HG03457 (cell line): ENCODE data around the gene BRIP1.
"Not testable (repeated sequence)": the region's sequence is repeated elsewhere in the genome, so short reads cannot be mapped to it uniquely, and the experiment has no call there.

Experiments used
- ATAC-seq: cut with Tn5 transposase; IDR thresholded peaks from one replicate; pipeline ENCODE4 v1.9.1; 2021; ENCODE audit warnings: moderate number of reproducible peaks; ENCODE audit not compliant: unreplicated experiment

BRIP1 gene

DNA sequence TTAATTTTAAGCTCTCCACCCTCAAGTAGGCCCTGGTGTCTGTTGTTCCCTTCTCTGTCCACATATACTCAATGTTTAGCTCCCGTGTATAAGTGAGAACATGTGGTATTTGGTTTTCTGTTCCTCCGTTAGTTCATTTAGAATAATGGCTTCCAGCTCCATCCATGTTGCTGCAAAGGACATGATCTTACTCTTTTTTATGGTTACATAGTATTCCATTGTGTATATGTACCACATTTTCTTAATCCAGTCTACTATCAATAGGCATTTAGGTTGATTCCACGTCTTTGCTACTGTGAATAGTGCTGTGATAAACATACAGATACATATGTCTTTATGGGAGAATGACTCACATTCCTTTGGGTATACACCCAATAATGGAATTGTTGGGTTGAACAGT, 160.9 kb downstream of the BRIP1 start:
- ATAC-seq, result no peak

DNA sequence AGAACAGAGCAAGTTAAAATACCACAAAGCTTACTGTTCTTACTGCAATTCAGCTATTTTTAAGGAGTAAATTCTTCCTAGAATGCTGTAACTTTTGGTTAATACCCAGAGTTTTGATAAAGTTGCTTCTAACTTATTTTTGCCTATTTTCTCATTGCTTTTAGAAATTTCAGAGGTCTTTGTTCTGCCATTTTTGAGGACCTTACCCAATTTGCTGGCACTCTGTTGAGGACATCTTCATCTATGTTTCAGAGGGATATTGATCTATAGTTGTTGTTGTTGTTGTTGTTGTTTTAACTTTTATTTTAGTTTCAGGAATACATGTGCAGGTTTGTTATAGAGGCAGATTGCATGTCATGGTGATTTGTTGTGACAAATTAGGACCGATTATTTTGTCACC, 161.3 kb downstream of the BRIP1 start:
- ATAC-seq, result no peak

GRCh38 chr17:61701334-61701733, 162.0 kb downstream of the BRIP1 start:
- ATAC-seq, result no peak

DNA sequence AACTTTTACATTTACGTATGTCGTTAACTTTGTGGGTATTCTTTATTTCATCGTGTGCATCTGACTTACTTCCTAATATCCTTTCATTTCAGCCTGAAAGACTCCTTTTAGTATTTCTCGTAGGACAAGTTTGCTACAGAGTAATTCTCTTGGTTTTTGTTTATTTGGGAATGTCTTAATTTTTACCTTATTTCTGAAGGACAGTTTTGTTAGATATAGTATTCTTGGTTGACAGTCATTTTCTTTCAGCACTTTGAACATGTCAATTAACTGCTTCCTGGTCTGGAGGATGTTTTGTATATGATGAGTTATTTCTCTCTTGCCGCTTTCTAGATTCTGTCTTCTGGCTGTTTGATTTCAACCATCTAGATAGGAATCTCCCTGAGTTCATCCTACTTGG, 163.1 kb downstream of the BRIP1 start:
- no peak for ATAC-seq

DNA sequence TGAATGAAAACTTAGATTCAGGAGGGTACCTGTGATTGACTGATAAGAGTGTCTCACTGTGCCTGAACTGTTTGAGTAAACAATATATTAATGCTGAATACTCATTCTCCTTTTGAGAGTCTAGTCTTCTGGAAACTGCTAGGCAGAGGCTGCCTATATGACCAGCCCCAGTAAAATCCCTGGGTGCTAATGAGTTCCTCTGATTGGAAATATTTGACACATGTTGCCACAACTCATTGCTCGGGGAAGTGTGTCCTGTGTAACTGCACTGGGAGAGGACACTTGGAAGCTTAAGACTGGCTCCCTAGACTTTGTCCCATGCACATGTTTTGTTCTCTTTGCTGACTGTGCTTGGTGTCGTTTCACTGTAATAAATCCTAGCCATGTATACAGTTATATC, 163.6 kb downstream of the BRIP1 start:
- no peak for ATAC-seq

DNA sequence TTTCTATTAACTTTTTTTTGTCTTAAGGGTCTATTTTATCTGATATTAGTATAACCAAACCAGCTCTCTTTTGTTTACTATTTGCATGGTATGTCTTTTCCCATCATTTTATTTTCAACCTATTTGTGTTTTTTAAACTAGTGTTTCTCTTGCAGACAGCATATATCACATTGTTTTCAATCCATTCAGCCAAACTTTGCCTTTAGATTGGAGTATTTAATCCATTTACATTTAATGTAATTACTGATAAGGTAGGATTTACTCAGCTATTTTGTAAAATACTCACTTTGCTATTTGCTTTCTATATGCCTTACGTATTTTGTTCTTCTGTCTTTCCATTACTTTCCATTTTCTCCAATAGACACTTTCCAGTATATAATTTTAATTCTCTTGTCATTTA, 164.3 kb downstream of the BRIP1 start:
- ATAC-seq, result no peak

- ATAC-seq, result no peak
Measured at GRCh38 chr17:61698244-61698643, 165.1 kb downstream of the BRIP1 start.

- ATAC-seq, result no peak
Measured at GRCh38 chr17:61695779-61696337, 167.5 kb downstream of the BRIP1 start.

DNA sequence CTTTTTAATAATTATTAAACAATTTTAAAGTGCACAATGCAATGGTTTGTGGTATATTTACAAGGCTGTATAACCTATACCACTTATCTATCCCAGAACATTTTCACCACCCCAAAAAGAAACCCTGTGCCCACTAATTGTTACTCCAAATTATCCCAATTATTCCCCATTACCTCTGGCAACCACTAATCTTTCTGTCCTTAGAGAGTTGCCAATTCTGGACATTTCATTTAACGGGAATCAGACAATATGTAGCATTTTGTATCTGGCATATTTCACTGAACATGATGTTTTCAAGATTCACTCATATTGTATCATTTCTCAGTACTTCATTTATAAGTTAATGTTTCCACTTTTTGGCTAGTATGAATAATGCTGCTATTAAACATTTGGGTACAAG, 169.2 kb downstream of the BRIP1 start:
- no peak for ATAC-seq

DNA sequence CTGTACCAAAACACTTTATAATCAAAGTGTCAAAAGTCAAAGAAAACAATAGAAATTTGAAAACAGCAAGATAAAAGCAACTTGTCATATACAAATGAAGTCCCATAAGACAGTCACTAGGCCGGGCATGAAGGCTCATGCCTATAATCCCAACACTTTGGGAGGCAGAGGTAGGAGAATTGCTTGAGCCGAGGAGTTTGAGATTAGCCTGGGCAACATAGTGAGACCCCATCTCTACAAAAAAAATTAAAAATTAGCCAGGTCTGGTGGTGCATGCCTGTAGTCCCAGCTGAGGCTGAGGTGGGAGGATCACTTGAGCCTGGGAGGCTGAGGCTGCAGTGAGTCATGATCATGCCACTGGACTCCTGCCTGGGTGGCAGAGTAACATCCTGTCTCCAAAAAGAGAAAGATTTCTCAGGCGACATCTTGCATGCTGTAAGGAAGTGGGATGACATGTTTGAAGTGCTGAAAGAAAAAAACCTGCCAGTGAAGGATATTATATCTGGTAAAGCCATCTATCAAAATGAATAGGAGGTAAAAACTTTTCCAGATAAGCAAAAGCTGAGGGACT, 173.6 kb downstream of the BRIP1 start:
- no peak for ATAC-seq

- ATAC-seq, result no peak
Measured at GRCh38 chr17:61687769-61688168, 175.6 kb downstream of the BRIP1 start.

DNA sequence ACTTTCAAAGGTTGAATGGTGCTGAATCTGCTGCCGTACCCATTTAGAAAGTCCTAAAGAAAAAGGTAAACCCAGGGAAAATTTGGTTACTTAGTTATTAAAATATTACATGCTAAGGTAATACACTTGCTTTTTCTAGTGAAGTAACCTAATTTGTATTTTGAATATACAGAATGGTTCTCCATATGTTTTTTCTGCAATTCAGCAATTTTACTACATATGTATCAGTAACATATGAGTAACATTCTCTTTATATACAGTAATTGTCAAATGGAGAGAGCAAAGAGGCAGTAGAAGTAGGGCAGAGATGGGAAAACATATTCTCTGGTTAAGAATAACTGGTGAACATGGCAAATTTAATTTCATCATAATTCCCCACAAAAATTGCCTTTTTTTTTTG, 177.2 kb downstream of the BRIP1 start:
- no peak for ATAC-seq

- no peak for ATAC-seq
Measured at GRCh38 chr17:61684818-61685217, 178.5 kb downstream of the BRIP1 start.

DNA sequence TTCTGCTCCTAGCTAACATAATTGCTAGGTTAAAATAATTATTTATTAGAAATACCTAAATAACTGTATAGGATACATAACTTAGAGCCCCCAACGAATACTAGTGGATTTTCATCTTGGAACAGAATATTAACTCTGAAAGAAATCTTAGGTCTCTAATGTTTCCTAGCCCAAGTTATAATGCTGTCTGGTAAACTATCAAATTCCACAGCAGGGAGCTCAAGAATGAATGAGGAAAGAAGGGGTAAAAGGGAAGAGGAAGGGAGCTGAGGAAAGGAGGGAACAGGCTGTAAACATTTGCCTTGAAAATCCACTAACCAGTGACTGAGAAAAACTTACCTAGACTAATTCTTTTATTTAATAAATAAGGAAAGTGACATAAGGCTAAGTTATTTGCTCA, 179.2 kb downstream of the BRIP1 start:
- ATAC-seq, result no peak

DNA sequence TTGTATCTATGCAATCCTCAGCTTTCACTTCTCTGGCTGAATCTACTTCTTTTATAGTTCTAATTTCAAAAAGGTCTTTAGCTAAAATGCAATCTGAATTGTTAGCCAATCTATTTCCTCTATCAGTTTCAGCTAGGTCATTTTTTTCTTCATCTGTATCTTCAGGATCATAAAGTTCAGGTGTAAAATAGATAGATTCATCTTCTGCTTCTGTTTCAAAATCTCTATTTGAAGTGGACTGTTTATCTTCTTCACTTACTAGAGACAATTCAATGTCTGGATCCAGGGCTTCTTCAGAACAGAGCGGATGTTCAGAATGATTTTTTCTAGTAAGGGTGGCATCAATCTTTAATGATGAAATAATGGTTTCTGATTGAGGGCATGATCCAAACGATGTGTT, 179.9 kb downstream of the BRIP1 start:
- ATAC-seq, result no peak

DNA sequence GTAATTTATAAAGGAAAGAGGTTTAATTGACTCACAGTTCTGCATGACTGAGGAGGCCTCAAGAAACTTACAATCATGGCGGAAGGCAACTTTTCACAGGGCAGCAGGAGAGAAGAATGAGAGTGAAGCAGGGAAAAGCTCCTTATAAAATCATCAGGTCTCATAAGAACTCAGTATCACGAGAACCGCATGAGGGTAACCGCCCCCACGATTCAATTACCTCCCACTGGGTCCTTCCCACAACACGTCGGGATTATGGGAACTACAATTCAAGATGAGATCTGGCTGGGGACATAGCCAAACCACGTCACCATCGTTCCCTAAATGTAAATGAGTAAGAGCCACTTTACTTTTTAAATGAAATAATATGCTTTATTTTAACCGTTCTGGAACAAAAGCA, 182.4 kb downstream of the BRIP1 start:
- ATAC-seq, result no peak

DNA sequence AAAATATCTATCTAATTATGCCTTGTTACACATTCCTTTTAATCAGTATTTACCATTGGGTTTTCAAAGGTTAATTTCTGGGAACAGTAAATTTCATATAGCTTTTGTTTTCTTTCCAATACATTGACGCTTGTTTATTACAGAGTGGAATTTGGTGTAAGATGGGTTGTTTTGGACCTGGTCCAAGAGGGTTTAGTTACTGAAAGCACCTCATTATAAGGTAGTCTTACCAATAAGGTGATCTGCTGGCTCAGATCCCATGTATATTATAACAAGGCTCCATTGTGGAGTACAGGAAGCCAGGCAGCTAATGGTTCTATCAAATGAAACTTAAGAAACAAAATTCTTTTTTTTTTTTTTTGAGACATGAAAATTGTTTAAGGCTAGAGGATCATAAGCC, 185.0 kb downstream of the BRIP1 start:
- ATAC-seq, result no peak

DNA sequence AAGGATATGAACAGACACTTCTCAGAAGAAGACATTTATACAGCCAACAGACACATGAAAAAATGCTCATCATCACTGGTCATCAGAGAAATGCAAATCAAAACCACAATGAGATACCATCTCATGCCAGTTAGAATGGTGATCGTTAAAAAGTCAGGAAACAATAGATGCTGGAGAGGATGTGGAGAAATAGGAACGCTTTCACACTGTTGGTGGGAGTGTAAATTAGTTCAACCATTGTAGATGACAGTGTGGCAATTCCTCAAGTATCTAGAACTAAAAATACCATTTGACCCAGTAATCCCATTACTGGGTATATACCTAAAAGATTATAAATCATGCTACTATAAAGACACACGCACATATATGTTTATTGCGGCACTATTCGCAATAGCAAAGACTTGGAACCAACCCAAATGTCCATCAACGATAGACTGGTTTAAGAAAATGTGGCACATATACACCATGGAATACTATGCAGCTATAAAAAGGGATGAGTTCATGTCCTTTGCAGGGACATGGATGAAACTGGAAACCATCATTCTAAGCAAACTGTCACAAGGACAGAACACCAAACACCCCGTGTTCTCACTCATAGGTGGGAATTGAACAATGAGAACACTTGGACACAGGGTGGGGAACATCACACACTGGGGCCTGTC, 186.0 kb downstream of the BRIP1 start:
- ATAC-seq, result not testable (repeated sequence)

DNA sequence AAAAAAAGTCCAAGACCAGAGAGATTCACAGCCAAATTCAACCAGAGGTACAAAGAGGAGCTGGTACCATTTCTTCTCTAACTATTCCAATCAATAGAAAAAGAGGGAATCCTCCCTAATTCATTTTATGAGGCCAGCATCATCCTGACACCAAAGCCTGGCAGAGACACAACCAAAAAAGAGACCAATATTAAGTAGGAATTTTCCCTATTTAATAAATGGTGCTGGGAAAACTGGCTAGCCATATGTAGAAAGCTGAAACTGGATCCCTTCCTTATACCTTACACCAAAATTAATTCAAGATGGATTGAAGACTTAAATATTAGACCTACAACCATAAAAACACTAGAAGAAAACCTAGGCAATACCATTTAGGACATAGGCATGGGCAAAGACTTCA, 186.8 kb downstream of the BRIP1 start:
- ATAC-seq, result not testable (repeated sequence)

DNA sequence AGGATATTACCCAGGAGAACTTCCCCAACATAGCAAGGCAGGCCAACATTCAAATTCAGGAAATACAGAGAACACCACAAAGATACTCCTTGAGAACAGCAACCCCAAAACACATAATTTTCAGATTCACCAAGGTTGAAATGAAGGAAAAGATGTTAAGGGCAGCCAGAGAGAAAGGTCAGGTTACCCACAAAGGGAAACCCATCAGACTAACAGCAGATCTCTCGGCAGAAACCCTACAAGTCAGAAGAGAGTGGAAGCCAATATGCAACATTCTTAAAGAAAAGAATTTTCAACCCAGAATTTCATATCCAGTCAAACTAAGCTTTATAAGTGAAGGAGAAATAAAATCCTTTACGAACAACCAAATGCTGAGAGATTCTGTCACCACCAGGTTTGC, 188.7 kb downstream of the BRIP1 start:
- ATAC-seq, result not testable (repeated sequence)

DNA sequence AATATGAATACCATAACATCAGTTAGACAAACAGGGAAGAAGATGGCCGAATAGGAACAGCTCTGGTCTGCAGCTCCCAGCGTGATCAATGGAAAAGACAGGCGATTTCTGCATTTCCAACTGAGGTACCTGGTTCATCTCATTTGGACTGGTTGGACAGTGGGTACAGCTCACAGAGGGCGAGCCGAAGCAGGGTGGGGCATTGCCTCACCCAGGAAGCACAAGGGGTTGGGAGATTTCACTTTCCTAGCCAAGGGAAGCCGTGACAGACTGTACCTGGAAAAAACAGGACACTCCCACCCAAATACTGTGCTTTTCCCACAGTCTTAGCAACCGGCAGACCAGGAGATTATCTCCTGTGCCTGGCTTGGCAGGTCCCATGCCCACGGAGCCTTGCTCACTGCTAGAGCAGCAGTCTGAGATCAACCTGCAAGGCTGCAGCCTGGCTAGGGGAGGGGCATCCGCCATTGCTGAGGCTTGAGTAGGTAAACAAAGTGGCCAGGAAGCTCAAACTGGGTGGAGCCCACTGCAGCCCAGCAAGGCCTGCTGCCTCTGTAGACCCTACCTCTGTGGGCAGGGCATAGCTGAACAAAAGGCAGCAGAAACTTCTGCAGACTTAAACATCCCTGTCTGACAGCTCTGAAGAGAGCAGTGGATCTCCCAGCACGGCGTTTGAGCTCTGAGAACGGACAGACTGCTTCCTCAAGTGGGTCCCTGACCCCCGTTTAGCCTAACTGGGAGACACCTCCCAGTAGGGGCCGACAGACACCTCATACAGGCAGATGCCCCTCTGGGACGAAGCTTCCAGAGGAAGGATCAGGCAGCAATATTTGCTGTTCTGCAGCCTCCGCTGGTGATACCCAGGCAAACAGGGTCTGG, 190.1 kb downstream of the BRIP1 start:
- ATAC-seq, result not testable (repeated sequence)

DNA sequence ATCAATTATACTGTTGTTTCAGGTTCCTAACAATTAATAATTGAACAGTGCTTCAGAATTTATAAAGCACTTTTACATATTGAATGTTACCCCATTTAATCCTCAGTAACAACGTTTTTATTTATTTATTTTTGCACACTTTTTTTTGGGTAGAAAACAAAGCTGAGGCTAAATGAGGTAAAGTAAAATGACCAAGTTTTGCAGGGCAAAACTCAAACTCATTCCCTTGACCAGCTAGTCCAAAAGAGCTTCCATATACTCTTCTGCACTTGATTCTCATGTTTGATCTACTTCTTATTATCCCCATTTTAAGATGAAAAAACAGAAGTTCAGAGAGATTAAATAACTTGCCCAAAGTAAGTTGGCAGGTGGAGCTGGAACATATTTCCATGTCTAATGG, 191.2 kb downstream of the BRIP1 start:
- no peak for ATAC-seq
